ENCODE results near the gene PIP4K2A. TPM values are rescaled to one million over a fixed set of nuclear protein-coding genes. Genes with fewer than 3 reads are reported as not detected.

Gene PIP4K2A
- total RNA-seq, 3 donors from 2014 or later (not counting 1 experiment from before 2014, with no cell fraction given), result 311 to 423 (median 405) TPM

GRCh38 chr10:22634093-22634492, 80.3 kb downstream of the PIP4K2A start:
- Mint-ChIP-seq H3K4me3 (peak overlapping the region; percentile 90), H3K9me3 (no peaks in the 10 kb centered on the region), H3K4me1 (peaks cover 97 to 98% of the 10 kb centered on the region in 2 donors), H3K27me3 (ENCODE audit: low read depth in 2 of 2) (no peaks in the 10 kb centered on the region), H3K27ac (peak overlapping the region; percentile 99), H3K36me3 (no peaks in the 10 kb centered on the region)
- H3K27ac ChIP-seq (ENCODE audit: low read length), result peak overlapping the region; percentile 97
- no peaks in the 10 kb centered on the region for H3K27me3 ChIP-seq (ENCODE audit: control insufficient read depth, insufficient read depth, low read length)
- TF ChIP-seq, protein P1, sequence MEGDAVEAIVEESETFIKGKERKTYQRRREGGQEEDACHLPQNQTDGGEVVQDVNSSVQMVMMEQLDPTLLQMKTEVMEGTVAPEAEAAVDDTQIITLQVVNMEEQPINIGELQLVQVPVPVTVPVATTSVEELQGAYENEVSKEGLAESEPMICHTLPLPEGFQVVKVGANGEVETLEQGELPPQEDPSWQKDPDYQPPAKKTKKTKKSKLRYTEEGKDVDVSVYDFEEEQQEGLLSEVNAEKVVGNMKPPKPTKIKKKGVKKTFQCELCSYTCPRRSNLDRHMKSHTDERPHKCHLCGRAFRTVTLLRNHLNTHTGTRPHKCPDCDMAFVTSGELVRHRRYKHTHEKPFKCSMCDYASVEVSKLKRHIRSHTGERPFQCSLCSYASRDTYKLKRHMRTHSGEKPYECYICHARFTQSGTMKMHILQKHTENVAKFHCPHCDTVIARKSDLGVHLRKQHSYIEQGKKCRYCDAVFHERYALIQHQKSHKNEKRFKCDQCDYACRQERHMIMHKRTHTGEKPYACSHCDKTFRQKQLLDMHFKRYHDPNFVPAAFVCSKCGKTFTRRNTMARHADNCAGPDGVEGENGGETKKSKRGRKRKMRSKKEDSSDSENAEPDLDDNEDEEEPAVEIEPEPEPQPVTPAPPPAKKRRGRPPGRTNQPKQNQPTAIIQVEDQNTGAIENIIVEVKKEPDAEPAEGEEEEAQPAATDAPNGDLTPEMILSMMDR (IDR thresholded peaks at IDR 0.05), result no peak
- peaks cover 3% of the 10 kb centered on the region for H3K36me3 ChIP-seq (ENCODE audit: control insufficient read depth, insufficient read depth, low read length)
- no peak overlapping the region for H3K4me3 ChIP-seq (ENCODE audit: low read length)
- WGBS (ENCODE audit: insufficient coverage), result 21% methylated on average over 3 of the region's 5 CpGs
- H3K9me3 ChIP-seq (ENCODE audit: control insufficient read depth, insufficient read depth, low read length), result no peaks in the 10 kb centered on the region
- peaks cover 75% of the 10 kb centered on the region for H3K4me1 ChIP-seq (ENCODE audit: control insufficient read depth, insufficient read depth, low read length)
- peak; percentile 46 to 80 (median 69) for ATAC-seq
- peak; percentile 47 to 60 for DNase-seq
- intact Hi-C loops (cut with micrococcal nuclease), result loop anchor here (1.0 to 5.0 kb wide), 5 partner anchors 12 to 62 kb away; no protein-coding TSS in a partner anchor

GRCh38 chr10:22633528-22633927, 80.8 kb downstream of the PIP4K2A start:
- H3K36me3 Mint-ChIP-seq, result no peaks in the 10 kb centered on the region
- peak overlapping the region; percentile 90 for H3K4me3 Mint-ChIP-seq
- Histone ChIP-seq H3K4me1 (ENCODE audit: control insufficient read depth, insufficient read depth, low read length) (peaks cover 75% of the 10 kb centered on the region), H3K27me3 (ENCODE audit: control insufficient read depth, insufficient read depth, low read length) (no peaks in the 10 kb centered on the region), H3K4me3 (ENCODE audit: low read length) (no peak overlapping the region), H3K9me3 (ENCODE audit: control insufficient read depth, insufficient read depth, low read length) (no peaks in the 10 kb centered on the region), H3K27ac (ENCODE audit: low read length) (peak overlapping the region; percentile 97), H3K36me3 (ENCODE audit: control insufficient read depth, insufficient read depth, low read length) (peaks cover 3% of the 10 kb centered on the region)
- peaks cover 97 to 98% of the 10 kb centered on the region in 2 donors for H3K4me1 Mint-ChIP-seq
- peak in 2 of 3 donors; percentile 0 to 3 for ATAC-seq
- H3K9me3 Mint-ChIP-seq, result no peaks in the 10 kb centered on the region
- H3K27me3 Mint-ChIP-seq (ENCODE audit: low read depth in 2 of 2), result no peaks in the 10 kb centered on the region
- no peak for DNase-seq
- intact Hi-C loops (cut with micrococcal nuclease), result loop anchor here (5.0 kb wide), 2 partner anchors 34 to 61 kb away; no protein-coding TSS in a partner anchor
- WGBS (ENCODE audit: insufficient coverage), result 78% methylated on average over 11 of the region's 11 CpGs
- TF ChIP-seq, protein P1 (IDR thresholded peaks at IDR 0.05), result no peak
- H3K27ac Mint-ChIP-seq, result peak overlapping the region; percentile 99

DNA sequence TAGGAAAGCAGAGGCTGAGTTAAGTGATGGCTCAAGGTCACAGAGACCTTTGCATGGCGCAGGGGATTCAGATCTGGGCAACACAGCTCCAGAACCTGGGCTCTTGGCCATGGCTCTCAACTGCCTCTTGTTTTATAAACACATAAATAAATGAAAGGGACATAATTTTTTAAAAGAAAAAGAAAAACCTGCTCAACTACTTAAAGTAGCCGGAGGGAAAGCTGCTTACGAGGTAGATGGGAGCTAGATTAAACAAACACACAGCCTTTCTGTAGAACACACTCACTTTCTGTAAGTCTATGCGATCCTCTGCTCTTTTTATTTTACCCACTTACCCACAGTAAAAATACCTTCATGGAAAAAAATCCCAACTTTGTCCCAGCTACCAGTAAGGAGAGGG, 81.3 kb downstream of the PIP4K2A start:
- Histone ChIP-seq H3K27me3 (ENCODE audit: control insufficient read depth, insufficient read depth, low read length) (no peaks in the 10 kb centered on the region), H3K27ac (ENCODE audit: low read length) (peak overlapping the region; percentile 97), H3K9me3 (ENCODE audit: control insufficient read depth, insufficient read depth, low read length) (no peaks in the 10 kb centered on the region), H3K4me1 (ENCODE audit: control insufficient read depth, insufficient read depth, low read length) (peaks cover 79% of the 10 kb centered on the region), H3K36me3 (ENCODE audit: control insufficient read depth, insufficient read depth, low read length) (peaks cover 3% of the 10 kb centered on the region), H3K4me3 (ENCODE audit: low read length) (no peak overlapping the region)
- intact Hi-C loops (cut with micrococcal nuclease), result loop anchor here (5.0 kb wide), 2 partner anchors 34 to 61 kb away; no protein-coding TSS in a partner anchor
- Mint-ChIP-seq H3K27me3 (ENCODE audit: low read depth in 2 of 2) (no peaks in the 10 kb centered on the region), H3K27ac (peak overlapping the region; percentile 99), H3K4me1 (peaks cover 97 to 98% of the 10 kb centered on the region in 2 donors), H3K4me3 (peak overlapping the region; percentile 90), H3K9me3 (no peaks in the 10 kb centered on the region), H3K36me3 (no peaks in the 10 kb centered on the region)
- DNase-seq (no peak), ATAC-seq (no peak)
- 93% methylated on average over 2 of the region's 4 CpGs for WGBS (ENCODE audit: insufficient coverage)
- TF ChIP-seq, protein P1 (IDR thresholded peaks at IDR 0.05), result no peak

All from natural killer cell (primary cell).